HG03064 (cell line): ENCODE results near the gene IL21R.
"Not testable (repeated sequence)": the region's sequence is repeated elsewhere in the genome, so short reads cannot be mapped to it uniquely, and the experiment has no call there.

Experiments
- ATAC-seq: cut with Tn5 transposase; IDR thresholded peaks from one replicate; pipeline ENCODE4 v1.9.1; 2021; ENCODE audit warnings: low read depth; ENCODE audit not compliant: unreplicated experiment

The IL21R gene

DNA sequence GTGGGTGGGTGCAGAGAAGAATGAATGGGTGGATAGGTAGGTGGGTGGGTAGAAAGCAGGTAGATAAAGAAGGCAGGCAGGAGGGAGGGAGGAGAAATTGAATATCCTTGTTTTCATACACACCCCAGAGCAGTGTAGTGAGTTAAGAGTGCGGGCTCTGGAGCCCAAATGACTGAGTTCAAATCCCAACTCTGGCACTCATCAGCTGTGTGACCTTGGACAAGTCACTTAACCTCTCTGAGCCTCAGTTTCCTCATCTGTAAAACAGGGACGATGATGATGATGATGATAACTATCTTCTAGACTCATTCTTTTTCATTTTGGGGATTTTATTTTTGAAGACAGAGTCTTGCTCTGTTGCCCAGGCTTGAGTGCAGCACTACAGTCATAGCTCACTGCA, 2.0 kb upstream of the IL21R start:
- ATAC-seq = no peak

- no peak for ATAC-seq
Measured at GRCh38 chr16:27400751-27401620, 988 bp upstream of the IL21R start.

- ATAC-seq = no peak
Measured at GRCh38 chr16:27402569-27402963, 592 bp downstream of the IL21R start.

DNA sequence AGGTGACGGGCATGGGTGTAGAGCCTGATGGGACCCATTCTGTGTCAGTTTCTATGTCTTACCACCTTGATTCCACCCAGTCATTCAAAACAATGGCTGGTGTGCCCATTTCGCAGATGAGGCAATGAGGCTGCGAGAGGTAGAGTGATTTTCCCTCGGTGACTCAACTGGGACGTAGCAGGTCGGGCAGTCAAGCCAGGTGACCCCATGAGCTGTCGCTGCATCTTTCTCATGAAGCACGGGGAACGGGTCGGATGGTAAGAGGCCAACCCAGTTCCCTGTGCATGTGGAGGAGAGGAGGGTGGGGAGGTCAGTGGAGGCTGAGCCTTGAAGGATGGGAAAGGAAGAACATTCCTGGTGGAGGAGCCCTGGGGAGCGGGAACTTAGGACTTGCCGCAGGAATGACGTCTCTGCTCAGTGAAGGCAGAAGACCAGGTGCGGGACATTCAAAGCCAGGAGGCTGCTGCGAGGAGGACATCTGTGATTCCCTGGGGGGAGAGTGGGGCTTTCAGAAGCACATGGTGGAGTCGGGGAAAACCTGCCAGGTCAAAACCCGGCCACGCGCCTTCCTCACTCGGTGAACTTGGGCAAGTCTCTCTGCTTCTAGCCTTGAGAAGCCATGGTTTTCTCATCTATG, 1.1 kb downstream of the IL21R start:
- ATAC-seq = no peak

- no peak for ATAC-seq
Measured at GRCh38 chr16:27403601-27403992, 1.6 kb downstream of the IL21R start.

- ATAC-seq = no peak
Measured at GRCh38 chr16:27404163-27404823, 2.3 kb downstream of the IL21R start.

GRCh38 chr16:27405546-27406451, 3.8 kb downstream of the IL21R start:
- no peak for ATAC-seq

DNA sequence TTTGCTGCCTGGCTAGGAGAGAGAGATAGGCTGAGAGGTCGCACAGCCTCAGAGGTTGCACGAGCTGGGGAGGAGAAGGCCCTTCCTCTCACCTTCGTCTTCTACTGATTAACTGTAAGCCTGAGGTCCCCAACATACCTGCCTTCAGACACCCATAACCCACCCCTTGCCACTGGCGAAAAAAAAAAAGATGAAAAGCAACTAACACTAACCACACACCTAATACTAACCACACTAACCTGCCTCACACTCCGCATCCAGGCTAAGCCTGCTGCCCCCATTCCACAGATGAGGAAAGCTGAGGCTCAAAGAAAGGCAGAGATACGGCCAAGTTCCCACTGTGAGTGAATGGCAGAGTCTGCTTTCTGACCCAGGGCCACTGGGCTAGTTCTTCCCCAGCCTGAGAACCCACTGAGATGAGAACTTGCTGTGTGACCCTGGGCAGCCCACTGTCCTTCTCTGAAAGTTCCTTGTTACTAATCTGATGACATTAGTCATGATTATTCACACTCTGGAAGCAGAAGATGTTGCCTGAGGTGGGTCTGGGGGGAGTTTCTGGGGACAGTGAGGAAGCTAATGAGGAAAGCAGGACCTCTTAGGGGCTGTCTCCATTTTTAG, 4.6 kb downstream of the IL21R start:
- ATAC-seq = no peak

DNA sequence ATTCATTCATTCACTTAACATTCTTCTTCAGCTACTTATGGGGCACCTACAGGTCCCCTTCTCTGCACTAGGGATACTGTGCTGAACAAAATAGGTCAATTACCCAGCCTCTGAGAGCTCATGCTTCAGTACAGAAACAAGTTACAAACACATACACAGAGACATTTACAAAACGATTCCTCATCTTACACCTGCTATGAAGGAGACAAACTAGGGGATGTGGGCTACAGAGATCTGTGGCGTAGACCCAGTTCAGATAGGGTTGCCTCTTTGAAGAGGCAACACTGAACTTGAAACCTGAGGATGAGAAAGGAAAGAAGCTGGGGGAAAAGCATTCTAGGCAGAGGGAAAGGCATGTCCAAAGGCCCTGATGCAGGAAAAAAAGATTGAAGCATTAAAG, 5.2 kb downstream of the IL21R start:
- ATAC-seq = no peak

DNA sequence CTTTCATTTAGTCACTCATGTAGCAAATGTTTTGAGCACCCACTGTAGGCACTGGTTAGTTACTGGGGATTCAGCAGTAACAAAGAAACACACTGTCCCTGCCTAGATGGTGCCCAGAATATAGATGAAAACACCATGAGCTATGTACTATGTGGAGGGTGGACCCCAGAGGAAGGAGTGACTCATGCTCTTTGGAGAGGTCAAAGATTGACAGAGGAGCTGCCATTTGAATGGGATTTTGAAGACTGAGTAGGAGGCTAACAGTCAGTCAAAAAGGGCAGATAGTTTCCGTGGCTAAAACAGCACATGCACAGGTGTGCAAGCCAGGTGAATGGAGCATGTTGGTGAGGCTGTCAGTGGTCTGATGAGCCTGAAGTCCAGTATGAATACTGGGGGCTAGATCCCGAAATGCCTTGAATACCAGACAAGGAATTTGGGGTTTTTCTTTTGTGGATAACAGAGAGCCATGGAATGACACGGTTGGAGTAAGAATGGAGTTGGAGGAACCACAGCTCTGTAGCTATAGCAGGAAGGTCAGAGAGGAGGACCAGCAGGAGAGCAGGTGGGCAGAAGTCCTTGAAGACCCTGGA, 6.1 kb downstream of the IL21R start:
- ATAC-seq = no peak

DNA sequence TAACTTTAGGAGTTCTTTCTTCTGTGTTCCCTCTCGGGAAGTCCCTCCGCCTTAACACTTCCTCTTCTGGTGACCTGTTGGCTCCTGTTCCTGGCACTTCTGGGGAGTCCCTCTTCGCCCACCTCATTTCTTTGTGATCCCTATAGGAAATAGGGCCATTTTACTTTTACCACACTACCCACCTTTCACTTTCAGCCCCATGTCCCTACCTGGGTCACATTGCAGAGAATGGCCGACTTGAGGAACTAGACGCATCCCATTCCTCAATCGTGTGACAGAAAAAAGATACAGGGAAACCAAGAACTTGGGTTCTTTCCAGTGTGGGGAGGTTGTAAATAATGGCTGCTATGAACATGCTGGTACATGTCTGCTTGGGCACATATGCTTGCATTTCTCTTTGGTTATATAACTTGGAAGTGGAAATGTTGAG, 6.6 kb downstream of the IL21R start:
- ATAC-seq = no peak

DNA sequence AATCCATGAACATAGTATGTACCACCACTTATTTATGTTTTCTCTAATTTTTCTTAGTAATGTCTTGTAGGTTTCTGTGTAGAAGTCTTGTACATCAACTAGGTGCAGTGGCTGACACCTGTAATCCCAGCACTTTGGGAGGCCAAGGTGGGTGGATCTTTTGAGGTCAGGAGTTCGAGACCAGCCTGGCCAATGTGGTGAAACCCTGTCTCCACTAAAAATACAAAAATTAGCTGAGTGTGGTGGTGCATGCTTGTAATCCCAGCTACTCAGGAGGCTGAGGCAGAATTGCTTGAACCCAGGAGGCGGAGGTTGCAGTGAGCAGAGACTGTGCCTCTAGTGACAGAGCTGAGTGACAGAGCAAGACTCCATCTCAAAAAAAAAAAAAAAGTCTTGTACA, 8.0 kb downstream of the IL21R start:
- ATAC-seq = not testable (repeated sequence)

DNA sequence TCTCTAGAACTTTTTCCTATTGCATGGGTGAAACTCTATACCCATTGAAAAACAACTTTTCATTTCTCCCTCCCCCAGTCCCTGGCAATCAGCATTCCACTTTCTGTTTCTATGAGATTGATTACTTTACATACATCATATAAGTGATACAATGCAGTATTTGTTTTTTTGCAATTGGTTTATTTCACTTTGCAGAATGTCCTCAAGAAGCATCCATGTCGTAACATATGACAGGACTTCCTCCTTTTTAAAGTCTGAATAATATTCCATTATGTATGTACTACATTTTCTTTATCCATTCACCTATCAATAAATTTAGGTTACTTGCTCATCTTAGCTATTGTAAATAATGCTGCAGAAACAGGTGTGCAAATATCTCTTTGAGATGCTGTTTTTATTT, 8.8 kb downstream of the IL21R start:
- no peak for ATAC-seq

DNA sequence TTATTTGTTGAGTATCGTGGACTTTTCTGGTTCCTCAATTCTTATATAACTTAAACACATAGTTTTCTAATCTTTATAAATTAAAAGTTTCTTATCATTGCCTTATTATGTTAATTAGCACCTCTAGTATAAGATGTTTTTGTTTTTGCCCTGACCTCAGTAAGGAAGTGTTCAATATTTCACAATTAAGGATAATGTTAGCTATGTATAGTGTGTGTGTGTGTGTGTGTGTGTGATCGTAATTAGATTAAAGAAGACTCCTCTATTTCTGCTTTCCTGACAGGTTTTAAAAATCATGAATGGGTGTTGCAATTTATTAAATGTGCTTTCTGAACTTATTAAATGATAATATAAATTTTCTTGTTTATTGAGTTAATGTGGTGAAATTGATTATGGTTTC, 12.0 kb downstream of the IL21R start:
- no peak for ATAC-seq

- ATAC-seq = no peak
Measured at GRCh38 chr16:27414788-27415431, 12.9 kb downstream of the IL21R start.

GRCh38 chr16:27417047-27417671, 15.2 kb downstream of the IL21R start:
- ATAC-seq = no peak

- no peak for ATAC-seq
Measured at GRCh38 chr16:27421961-27422740, 20.2 kb downstream of the IL21R start.
